ENCODE data around the gene TOGARAM2.
"Not testable (repeated sequence)": the region's sequence is repeated elsewhere in the genome, so short reads cannot be mapped to it uniquely, and the experiment has no call there.

TOGARAM2 gene

DNA sequence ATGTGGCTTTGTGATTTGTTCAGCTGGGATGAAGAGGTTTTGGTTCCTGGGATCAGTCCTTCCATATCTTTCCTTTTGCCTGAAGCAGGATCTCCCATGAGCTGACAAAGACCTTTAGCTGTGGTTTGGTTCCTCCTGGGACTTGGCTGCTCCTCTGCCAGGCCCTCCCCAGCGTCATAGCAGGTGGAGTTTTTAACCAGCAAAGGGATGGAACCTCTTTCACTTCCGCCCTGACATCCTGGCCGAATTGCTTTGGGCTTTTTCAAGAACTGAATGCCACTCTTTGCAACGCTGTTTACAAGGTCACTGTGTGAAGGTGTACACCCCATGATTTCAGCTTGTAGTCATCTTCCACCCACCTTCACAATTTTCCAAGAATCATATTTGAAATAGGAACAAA lies 92.8 kb downstream of the TOGARAM2 start:
- no peak for DNase-seq (ENCODE audit: low read depth)

GRCh38 chr2:29074411-29074810 lies 93.3 kb downstream of the TOGARAM2 start, which contains the start of gene PCARE:
PCARE (minus strand) TSS chr2:29074523; CDS start chr2:29074261, 262 bp downstream.
- DNase-seq (ENCODE audit: low read depth), result no peak

- no peak for DNase-seq (ENCODE audit: low read depth)
These were observed 95.0 kb downstream of the TOGARAM2 start for GRCh38 chr2:29075894-29076705.

- DNase-seq (ENCODE audit: low read depth), result no peak
These were observed 98.8 kb downstream of the TOGARAM2 start for GRCh38 chr2:29079887-29080286.

DNA sequence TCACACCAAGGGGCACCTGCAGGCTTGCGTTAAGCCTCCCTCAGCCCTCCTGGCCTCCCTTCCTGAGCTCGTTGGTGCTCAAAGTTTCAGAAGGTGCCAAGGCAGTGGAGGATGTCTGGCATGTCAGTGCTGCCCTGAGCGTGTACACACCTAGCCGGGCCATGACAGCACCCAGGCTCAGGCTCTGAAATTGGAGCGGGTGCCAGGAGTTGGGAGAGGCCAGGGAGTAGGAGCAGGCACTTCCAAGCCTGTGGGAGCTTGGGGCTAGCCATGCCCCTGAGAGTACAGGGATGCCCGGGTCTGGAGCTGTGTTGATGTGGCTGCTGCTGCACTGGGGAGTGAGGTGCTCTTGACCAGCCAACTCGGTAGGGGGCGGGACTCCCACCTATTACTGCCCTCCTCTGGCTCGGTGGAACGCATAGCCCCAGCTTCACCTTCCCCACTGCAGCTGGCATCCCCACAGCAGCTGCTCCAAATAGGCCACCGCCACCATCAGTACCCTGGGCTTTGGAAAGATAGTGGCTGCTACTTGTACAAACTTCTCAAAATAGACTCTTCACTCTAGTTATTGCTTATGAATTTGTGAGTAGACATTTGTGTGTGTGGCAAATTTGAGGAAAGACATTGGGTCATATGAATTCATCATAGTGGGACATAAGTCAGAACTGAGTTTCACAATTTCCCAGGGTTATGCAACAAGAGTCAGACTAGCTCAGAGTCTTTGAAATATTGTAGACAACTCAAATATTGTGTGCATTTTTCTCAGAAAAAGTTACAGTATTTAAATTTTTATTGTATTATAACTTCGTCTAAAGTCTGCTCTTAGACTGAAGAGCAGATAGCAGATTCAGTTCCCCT lies 100.0 kb downstream of the TOGARAM2 start:
- no peak for DNase-seq (ENCODE audit: low read depth)

- no peak for DNase-seq (ENCODE audit: low read depth)
These were observed 101.9 kb downstream of the TOGARAM2 start for GRCh38 chr2:29082804-29083495.

- no peak for DNase-seq (ENCODE audit: low read depth)
These were observed 103.5 kb downstream of the TOGARAM2 start for GRCh38 chr2:29084554-29084953.

DNA sequence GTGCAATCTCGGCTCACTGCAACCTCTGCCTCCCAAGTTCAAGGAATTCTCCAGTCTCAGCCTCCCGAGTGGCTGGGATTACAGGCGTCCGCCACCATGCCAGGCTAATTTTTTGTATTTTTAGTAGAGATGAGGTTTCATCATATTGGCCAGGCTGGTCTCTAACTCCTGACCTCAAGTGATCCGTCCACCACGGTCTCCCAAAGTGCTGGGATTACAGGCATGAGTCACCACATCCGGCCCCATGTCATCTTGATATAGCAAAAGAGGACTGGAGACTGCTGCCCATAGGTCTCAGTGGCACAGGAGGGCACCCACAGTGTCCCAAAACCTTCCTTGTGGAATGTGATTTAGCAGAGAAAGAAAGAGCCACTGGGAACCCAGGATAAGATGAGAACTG lies 109.2 kb downstream of the TOGARAM2 start:
- DNase-seq (ENCODE audit: low read depth), result not testable (repeated sequence)

- no peak for DNase-seq (ENCODE audit: low read depth)
These were observed 115.9 kb downstream of the TOGARAM2 start for GRCh38 chr2:29096969-29097368.

DNA sequence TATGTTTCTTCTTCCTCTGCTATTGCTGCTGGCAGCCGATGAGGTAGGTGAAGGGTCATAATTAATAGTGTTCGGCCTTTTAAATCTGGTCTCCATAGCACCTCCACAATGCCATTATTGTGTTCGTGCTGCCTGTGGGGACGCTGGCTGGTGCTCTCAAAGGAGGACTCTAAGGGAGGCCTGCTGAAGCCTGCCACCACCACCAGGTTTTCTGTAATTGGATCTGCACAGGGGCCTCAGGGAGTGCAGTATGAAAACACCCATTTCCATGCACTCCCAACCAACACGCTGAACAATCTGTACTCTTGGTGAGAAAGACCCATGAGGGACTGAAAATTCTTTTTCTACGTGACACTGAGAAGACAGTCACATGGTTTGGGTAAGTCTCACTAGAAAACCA lies 116.5 kb downstream of the TOGARAM2 start:
- no peak for DNase-seq (ENCODE audit: low read depth)

GRCh38 chr2:29100564-29100963 lies 119.5 kb downstream of the TOGARAM2 start:
- no peak for DNase-seq (ENCODE audit: low read depth)

Measured in T follicular helper cell (primary cell).